AG20443 (cell line): ENCODE data around the gene CTSH.
A peak's percentile ranks its signal among the peaks of the same experiment; 100 is the strongest.

Experiments
- DNase-seq: peaks from one replicate; pipeline ENCODE4 v3.0.0; 2012; ENCODE audit warnings: low spot score, mixed read lengths

Gene CTSH, protein sequence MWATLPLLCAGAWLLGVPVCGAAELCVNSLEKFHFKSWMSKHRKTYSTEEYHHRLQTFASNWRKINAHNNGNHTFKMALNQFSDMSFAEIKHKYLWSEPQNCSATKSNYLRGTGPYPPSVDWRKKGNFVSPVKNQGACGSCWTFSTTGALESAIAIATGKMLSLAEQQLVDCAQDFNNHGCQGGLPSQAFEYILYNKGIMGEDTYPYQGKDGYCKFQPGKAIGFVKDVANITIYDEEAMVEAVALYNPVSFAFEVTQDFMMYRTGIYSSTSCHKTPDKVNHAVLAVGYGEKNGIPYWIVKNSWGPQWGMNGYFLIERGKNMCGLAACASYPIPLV

GRCh38 chr15:78944669-78945407, at the start of gene CTSH:
Gene CTSH, minus strand, starts transcription at chr15:78945046. Its CDS starts 65 bp downstream, at chr15:78944981.
- DNase-seq: peak; percentile 86

- no peak for DNase-seq
Measured at GRCh38 chr15:78993931-78994530, 49.2 kb upstream of the CTSH start.

DNA sequence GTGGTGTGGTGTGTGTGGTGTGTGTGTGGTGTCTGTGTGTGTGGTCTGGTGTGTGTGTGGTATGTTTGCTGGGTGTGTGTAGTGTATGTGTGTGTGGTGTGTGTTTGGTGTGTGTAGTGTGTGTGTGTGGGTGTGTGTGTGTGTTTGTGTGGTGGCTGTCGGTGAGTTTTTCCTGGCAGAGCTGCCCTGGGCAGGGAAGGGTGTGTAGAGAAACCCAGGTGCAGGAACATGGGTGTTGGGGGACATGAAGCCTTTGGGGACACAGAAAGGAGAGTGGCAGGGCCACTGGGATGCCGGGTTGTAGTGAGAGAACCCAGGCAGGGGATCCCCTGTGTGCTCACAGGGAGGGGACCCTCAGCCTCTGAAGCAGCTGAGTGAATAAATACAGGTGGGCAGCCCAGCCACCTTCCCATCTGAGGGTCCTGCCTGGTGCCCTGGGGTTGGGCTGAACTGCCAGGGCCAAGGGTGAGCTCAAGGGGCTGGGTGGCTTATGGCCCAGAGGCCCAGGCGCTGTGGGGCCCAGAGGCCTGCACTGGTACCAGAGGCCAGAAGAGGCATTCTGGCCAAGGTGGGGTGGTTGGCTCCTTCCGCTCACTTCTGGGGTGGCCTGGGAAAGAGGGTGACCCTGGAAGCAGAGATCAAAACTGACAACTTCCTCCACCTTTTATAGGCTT, 48.5 kb upstream of the CTSH start:
- no peak for DNase-seq

GRCh38 chr15:78992416-78993256, 47.8 kb upstream of the CTSH start:
- no peak for DNase-seq

DNA sequence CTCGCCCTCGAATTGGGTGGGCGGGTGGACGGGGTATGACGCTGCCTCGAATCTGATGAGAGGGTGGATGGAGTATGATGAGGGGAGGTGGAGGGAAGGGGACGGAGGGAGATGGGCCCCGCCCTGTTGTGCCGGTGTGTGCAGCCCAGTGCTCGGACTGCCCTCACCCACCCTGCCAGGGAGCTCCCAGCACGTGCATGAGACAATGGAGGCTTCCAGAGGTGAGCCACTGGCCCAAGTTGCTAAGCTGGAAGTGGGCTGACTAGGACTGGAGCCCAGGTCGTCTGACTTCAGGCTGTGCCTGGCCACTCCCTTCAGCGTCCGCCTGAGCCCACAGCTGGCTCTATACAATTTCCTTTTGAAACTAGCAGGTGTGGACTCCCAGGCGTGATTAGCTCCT, 47.0 kb upstream of the CTSH start:
- DNase-seq: no peak

GRCh38 chr15:78991476-78991875, 46.6 kb upstream of the CTSH start:
- DNase-seq: no peak

DNA sequence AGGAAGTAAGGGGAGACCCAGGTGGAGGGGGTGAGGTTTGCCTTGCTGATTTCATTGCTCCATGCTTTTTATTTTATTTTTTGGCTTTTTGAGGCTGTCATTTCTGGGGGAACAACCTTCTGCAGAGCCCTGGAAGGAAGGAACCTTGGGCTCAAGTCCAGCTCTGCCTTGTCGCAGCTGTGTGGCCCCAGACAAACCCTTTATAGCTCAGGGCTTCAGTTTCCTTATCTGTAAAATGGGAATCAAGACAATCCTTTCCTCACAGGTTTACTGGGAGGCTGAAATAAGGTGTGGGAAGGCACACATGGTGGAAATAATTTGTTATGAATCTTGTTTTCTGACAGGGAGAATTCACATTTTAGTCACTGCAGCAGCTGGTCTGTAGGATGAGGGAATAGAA, 45.4 kb upstream of the CTSH start:
- DNase-seq: no peak

DNA sequence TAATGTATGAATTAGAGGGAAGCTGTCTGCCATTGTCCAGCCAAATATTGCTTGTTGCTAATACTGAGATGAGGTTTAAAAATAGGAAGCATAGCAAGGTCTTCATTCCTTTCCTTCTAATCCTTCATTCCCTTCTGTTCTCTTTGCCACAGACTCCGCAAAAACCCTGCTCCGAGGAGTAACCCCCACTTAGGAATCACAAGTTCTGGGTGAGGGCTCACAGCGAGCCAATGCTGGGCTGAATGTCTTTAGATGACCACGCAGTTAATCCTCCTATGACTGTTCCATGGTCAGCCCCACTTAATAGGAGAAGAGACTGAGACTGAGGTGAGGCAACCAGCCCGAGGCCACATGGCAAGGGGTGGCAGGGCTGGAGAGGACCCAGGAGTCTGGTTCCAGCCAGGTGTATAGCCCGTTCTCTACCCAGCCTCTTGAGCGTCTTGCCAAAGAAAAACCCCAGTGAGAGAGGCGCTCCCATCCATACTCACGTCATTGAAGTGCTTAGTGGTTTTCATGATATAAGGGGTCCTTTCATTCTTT, 44.9 kb upstream of the CTSH start:
- DNase-seq: no peak

DNA sequence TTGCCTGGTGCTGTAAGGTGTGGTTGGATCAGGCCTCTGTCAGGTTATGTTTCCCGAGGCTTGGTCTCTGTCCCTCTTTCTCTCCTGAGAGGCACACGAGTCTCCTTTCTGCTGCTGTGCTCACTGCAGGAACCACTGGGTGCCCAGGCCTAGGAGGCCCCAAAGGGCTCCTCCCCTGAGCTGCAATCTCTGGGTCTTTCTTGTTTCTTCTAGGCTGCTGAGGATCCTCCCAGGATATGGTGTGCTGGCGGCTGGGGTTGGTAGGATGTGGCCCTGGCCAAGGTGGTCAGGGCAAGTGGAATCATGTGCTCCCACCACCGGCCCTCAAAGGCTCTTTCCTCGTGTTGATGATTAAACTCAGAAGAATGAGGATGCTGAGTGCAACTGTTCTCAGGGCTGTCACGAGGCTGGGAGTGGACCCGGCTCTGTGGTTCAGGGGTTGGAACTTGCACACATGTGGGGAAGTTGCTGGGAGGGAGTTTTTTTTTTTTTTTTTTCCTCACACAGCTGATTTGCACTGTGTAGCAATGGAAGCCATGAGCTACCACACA, 43.6 kb upstream of the CTSH start:
- DNase-seq: peak; percentile 97

DNA sequence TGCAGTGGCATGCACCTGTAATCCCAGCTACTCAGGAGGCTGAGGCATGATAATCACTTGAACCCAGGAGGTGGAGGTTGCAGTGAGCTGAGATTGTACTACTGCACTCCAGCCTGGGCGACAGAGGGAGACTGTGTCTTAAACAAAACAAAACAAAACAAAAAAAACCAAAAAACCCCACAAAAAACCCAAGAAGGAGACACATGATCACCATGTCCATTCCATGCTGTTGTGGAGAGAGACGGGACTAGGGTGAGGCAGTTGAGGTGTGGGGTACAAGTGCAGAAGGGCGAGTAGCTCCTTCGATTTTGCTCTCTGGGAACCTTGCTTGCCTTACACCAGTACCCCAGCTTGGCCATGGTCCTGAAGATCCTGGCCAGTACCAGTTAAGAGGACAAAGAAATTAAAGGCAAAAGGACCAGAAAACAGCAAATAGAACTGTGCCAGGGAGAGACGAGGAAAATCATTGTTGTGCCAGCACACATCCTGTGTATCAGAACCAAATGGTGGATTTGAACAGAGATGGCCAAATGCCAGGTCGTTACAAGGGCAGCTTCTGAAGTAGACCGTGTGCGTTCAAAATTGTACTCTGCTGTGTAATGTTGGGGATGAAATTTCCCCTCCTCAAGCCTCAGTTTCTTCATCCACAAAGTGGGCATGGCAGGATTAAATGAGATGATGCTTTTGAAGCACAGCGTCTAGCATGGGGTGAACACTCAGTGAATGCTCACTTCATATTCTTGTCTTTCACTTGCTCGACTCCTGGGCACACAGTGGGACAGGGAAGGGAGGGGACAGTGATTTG, 42.9 kb upstream of the CTSH start:
- DNase-seq: no peak

DNA sequence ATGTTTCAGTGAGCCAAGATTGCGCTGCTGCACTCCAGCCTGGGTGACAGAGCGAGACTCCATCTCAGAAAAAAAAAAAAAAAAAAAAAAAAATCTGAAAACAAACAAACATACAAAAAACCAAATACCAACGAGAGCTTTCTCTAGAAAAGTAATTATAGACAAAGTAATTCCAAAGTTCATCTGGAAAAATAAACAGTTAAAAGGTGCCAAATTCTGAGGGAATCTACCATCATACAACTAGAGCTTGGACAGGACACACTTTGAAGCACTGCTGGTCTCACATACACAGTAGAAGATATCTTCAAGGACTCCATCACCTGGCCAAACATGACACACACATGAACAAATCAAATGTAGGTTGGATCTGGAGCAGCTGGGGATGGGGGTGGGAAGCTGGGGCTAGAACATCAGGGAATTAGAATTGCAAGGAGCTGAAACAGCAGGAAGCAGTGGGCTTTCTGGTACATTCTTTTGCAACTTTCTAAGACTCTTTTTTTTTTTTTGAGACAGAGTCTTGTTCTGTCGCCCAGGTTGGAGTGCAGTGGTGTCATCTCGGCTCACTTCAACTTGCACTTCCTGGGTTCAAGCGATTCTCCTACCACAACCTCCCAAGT, 41.1 kb upstream of the CTSH start:
- DNase-seq: no peak

DNA sequence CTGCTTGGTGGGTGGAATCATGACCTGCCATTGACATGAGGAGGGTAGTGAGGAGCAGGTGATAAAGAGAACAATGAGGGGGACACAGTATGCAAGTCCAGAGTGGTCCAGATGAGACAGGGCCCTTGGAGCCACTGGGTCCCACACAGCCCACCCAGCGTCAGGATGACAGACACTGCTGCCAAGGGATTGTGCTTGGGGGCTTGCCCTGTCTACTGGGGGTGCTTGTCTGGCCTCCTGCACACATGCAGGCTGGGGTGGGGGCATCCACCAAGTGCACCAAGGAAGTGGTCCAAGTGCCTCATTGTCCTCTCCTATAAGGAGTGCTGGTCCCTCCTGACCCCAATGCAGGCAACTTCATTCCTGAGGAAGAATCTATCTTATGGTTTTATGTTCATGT, 39.2 kb upstream of the CTSH start:
- no peak for DNase-seq

DNA sequence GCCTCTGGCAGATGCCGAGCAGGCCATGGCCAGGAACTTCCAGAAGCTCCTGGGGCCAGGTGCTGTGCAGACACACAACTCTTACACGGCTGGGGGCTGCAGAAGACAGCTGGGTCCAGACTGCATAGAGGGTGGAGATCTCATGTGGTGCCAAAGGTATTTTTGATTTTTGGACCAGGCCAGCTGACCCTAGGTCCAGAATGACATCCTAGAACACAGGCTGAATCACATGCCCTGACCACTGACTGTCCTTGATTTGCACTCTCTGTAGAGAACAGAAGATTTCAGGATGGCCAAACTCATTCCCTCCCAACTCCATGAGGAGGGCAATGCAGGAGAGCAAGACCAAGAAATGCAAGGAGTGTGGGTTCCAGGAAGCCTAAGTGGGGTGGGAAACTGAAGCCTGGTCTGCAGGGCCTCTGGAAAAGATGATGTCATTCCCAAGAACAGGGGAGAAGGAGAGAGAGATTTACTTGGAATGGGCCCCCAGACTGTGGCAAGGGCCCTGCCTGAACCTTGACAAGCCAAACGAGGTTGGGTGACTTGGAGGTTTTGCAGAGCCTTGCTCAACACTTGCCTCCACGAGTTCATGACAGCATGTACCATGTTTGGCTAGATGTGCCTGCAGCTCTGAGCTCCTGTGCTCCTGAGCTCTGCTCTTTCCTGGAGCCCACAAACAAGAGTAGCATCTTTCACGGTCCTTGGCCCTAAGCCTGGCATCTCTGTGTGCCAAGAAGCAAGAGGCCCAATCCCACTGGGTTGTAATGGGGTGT, 38.5 kb upstream of the CTSH start:
- no peak for DNase-seq

GRCh38 chr15:78982736-78983135, 37.9 kb upstream of the CTSH start:
- DNase-seq: no peak

DNA sequence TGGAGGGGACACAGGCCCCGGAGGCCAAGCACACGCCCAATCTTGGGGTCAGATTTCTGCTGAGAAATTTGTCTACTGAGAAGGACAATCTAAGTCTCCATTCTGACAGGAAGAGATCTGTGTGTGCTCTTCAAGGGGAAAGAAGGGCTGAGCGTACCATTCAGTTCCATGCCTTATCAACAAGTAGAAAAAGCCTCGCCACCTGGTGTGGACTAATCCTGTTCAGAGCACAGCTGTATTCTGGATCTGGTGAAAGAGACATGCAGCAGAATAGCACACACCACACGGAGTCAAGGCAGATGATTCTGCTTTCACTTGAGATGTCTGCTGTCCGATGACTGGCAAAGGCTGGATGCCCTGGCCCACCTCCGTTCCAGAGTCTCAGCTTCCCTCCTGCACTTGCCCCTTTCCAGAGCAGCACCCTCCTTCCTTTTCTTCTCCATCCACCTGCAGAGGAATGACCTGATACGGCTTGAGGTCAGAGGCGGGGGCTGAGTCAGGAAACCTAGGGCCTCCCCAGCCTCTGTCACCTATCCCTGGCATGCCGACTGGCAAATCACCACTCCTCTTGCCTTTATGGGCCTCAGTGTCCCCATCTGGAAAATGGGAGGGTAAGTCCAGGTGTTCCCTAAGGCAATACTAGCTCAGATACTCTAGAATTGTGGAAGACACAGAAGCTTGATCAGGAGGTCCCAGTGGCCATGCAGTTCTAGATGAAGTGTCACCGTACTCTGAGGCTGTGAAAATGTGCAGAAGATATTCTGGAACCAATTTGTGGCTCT, 36.9 kb upstream of the CTSH start:
- no peak for DNase-seq

DNA sequence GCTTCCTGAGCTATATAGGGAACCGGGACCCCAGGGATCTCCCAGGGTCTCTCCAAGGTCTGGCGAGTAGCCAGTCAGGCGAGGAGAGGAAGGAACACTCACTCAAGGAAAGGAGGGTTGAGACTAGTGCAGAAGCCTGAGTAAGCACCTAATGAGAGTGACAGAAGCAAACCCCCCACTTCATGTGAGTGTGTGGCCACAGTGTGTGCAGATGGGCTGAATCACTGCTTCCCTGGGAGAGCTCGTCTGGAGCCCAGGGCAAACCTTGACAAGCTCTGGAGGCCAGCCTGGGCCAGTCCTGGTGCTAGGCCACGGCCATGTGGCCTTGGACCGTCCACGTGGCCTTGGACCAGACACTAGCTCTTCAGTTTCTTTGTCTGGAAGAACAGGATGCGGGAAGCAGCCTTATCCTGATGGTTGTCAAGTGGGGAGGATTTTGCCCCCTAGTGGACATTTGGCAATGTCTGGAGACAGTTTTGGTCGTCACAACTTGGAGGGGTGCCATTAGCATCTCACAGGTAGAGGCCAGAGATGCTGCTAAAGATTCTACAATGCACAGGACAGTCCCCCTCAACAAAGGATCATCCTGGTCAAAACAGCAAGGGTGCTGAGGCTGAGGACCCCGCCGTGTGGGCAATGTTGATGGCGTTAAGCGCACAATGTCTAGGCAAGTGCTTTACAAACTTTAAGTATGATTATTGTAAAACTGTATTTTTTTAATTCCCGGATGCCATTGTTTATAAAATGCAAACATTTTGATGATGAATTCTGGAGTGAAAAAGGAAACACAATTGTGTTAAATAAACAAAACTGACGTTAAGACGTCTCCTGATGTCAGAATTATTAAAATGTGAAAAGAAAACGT, 34.8 kb upstream of the CTSH start:
- peak; percentile 80 for DNase-seq

- no peak for DNase-seq
Measured at GRCh38 chr15:78978601-78979179, 33.8 kb upstream of the CTSH start.
